ENCODE data around the gene PTCSC3. TPM values are rescaled to one million over a fixed set of nuclear protein-coding genes. Genes with fewer than 3 reads are reported as not detected.
A peak's percentile ranks its signal among the peaks of the same experiment; 100 is the strongest.

The PTCSC3 gene
- total and polyA plus RNA-seq, 9 of the 15 experiments (the other 6 are each of a cell fraction or from before 2014, with no cell fraction given): not detected

GRCh38 chr14:36207500-36207899, 31.0 kb upstream of the PTCSC3 start:
- H3K79me2 ChIP-seq (ENCODE audit: control insufficient read depth, insufficient read depth, low read length): no peaks in the 10 kb centered on the region
- H3K36me3 ChIP-seq (ENCODE audit: control insufficient read depth, insufficient read depth, low read length): no peaks in the 10 kb centered on the region
- ChIA-PET CTCF (ENCODE audit: low intra/inter-chr PET ratio) (interaction anchor here (1.3 kb wide), 1 partner anchor 166 kb away, joined by 5 read pairs; no protein-coding TSS in a partner anchor), POLR2A (no interaction called here)
- no peak overlapping the region for H2AFZ ChIP-seq (ENCODE audit: low read depth, low read length)
- H3K27ac ChIP-seq (ENCODE audit: extremely low read depth, low read depth, low read length): no peak overlapping the region
- in situ Hi-C loops (cut with MboI) (no loop called here), intact Hi-C loops (cut with micrococcal nuclease) (loop anchor here (10.0 kb wide), 1 partner anchor 167 kb away; no protein-coding TSS in a partner anchor)
- H3K9me1 ChIP-seq (ENCODE audit: control insufficient read depth, insufficient read depth, low read length): no peaks in the 10 kb centered on the region
- no peaks in the 10 kb centered on the region for H3K27me3 ChIP-seq (ENCODE audit: control insufficient read depth in 2 of 2, insufficient read depth in 2 of 2, low read length in 2 of 2)
- H3K4me3 ChIP-seq: no peak overlapping the region
- 0% methylated on average over 1 of the region's 1 CpG for WGBS (ENCODE audit: insufficient coverage, low coverage, missing lambda C conversion rate)
- H3K4me1 ChIP-seq (replicated peaks in 1 of 2; ENCODE audit: control insufficient read depth in 2 of 2, insufficient read depth in 2 of 2, low read length in 2 of 2): no peaks in the 10 kb centered on the region
- no peaks in the 10 kb centered on the region for H4K20me1 ChIP-seq (replicated peaks; ENCODE audit: control insufficient read depth, insufficient read depth, low read length)
- H3K9ac ChIP-seq (ENCODE audit: insufficient read depth in 1 of 2, low read depth in 2 of 2, low read length in 2 of 2): no peak overlapping the region
- peak; percentile 46; the same call in 1 of the 3 replicates for ATAC-seq
- H3K4me2 ChIP-seq (ENCODE audit: insufficient read depth, low read length): no peak overlapping the region
- DNase-seq (ENCODE audit: extremely low read depth in 1 of 4, low spot score in 3 of 4): peak in 1 of 4 experiments; percentile 6
- BruUV-seq (replicated peaks): no TSS peak
- H3K9me3 ChIP-seq (replicated peaks; ENCODE audit: control insufficient read depth, insufficient read depth, low read depth, low read length): no peaks in the 10 kb centered on the region
- FAIRE-seq: no peak
- TF ChIP-seq HDGF (IDR thresholded peaks at IDR 0.05) (no peak), FOXK2 (conservative IDR thresholded peaks at IDR 0.05 in 1 of 2, IDR thresholded peaks at IDR 0.05 in 1 of 2; ENCODE audit: low read depth in 2 of 2) (no peak), ERF (CRISPR knock-in tag; IDR thresholded peaks at IDR 0.05) (no peak), XRCC3 (IDR thresholded peaks at IDR 0.05) (no peak), MCM7 (IDR thresholded peaks at IDR 0.05) (no peak), ZBTB49 (CRISPR knock-in tag; IDR thresholded peaks at IDR 0.05; ENCODE audit: borderline replicate concordance) (no peak), CGGBP1 (CRISPR knock-in tag; IDR thresholded peaks at IDR 0.05) (no peak), ZNF507 (tag; conservative IDR thresholded peaks at IDR 0.05) (no peak), NCOA2 (IDR thresholded peaks at IDR 0.05; ENCODE audit: partially characterized antibody in 2 of 2) (no peak), ZNF316 (IDR thresholded peaks at IDR 0.05) (0 out of 2 replicates have a peak, but pooled peaks have one; percentile 5), SIN3A (IDR thresholded peaks at IDR 0.05; ENCODE audit: borderline replicate concordance in 2 of 2, control insufficient read depth in 1 of 2, low read depth in 2 of 2, low read length in 2 of 2) (no peak), ZBTB17 (CRISPR knock-in tag; IDR thresholded peaks at IDR 0.05) (no peak), ZNF695 (CRISPR knock-in tag; IDR thresholded peaks at IDR 0.05) (no peak), ZNF75A (CRISPR knock-in tag; IDR thresholded peaks at IDR 0.05) (no peak), PHB2 (IDR thresholded peaks at IDR 0.05; ENCODE audit: low read depth) (no peak), ZNF134 (CRISPR knock-in tag; conservative IDR thresholded peaks at IDR 0.05) (no peak), ILK (tag; IDR thresholded peaks at IDR 0.05; ENCODE audit: borderline replicate concordance, low read depth) (no peak), DNMT1 (IDR thresholded peaks at IDR 0.05) (no peak), KDM2B (CRISPR knock-in tag; IDR thresholded peaks at IDR 0.05) (no peak), NR4A1 (CRISPR knock-in tag; IDR thresholded peaks at IDR 0.05) (no peak), NR4A1 (tag; IDR thresholded peaks at IDR 0.05) (no peak), SMARCB1 (IDR thresholded peaks at IDR 0.05; ENCODE audit: insufficient read length, low read depth) (no peak), RAD21 (CRISPR knock-in tag; conservative IDR thresholded peaks at IDR 0.05 in 1 of 2, IDR thresholded peaks at IDR 0.05 in 1 of 2) (peak; percentile 27 to 60; a peak in 3 of 4 replicates), ZNF707 (CRISPR knock-in tag; conservative IDR thresholded peaks at IDR 0.05) (no peak)

Data from K562 (cell line).